ENCODE data around the gene RYR3.

RYR3 gene

DNA sequence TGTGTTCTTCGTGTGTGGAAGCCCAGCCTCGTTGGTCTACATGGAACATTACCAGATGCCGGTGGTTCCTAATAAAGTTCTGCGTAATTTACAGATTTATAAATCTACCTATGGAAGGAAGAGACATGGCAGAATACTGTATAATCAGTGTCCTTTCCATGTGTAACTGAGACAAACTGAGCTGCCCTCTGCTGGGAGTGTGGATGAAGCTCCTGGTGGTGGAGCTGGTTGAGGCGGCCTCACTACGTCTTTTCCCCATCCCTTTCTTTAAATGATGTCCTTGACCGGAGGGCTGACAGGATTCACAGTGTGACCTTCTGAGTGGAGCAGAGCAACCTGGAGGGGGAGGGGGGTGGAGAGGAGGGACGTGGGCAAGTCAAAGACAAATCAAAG, 390.5 kb downstream of the RYR3 start:
- Histone ChIP-seq H3K9ac (no peak overlapping the region), H3K4me2 (no peak overlapping the region; the same call in 1 of the 2 replicates), H3K27me3 (ENCODE audit: insufficient read depth, low read depth) (no peaks in the 10 kb centered on the region), H3K4me1 (ENCODE audit: low read depth, poor library complexity, severe bottlenecking) (no peaks in the 10 kb centered on the region), H3K27ac (no peak overlapping the region), H3K79me2 (ENCODE audit: insufficient read depth, low read depth) (no peaks in the 10 kb centered on the region), H3K4me3 (IDR thresholded peaks at IDR 0.05; ENCODE audit: insufficient read depth, low read depth, low read length) (no peak overlapping the region), H4K20me1 (ENCODE audit: insufficient read depth) (no peaks in the 10 kb centered on the region), H2AFZ (ENCODE audit: low read depth) (peak overlapping the region; percentile 60; the same call in 1 of the 2 replicates), H3K36me3 (ENCODE audit: insufficient read depth) (no peaks in the 10 kb centered on the region)
- TF ChIP-seq, protein P1, sequence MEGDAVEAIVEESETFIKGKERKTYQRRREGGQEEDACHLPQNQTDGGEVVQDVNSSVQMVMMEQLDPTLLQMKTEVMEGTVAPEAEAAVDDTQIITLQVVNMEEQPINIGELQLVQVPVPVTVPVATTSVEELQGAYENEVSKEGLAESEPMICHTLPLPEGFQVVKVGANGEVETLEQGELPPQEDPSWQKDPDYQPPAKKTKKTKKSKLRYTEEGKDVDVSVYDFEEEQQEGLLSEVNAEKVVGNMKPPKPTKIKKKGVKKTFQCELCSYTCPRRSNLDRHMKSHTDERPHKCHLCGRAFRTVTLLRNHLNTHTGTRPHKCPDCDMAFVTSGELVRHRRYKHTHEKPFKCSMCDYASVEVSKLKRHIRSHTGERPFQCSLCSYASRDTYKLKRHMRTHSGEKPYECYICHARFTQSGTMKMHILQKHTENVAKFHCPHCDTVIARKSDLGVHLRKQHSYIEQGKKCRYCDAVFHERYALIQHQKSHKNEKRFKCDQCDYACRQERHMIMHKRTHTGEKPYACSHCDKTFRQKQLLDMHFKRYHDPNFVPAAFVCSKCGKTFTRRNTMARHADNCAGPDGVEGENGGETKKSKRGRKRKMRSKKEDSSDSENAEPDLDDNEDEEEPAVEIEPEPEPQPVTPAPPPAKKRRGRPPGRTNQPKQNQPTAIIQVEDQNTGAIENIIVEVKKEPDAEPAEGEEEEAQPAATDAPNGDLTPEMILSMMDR (conservative IDR thresholded peaks at IDR 0.05; ENCODE audit: low read depth, low read length), result no peak

- Histone ChIP-seq H3K36me3 (ENCODE audit: insufficient read depth) (no peaks in the 10 kb centered on the region), H3K4me2 (no peak overlapping the region), H3K4me1 (ENCODE audit: low read depth, poor library complexity, severe bottlenecking) (no peaks in the 10 kb centered on the region), H3K27me3 (ENCODE audit: insufficient read depth, low read depth) (no peaks in the 10 kb centered on the region), H3K79me2 (ENCODE audit: insufficient read depth, low read depth) (no peaks in the 10 kb centered on the region), H3K9ac (no peak overlapping the region), H3K27ac (no peak overlapping the region), H3K4me3 (IDR thresholded peaks at IDR 0.05; ENCODE audit: insufficient read depth, low read depth, low read length) (no peak overlapping the region), H2AFZ (ENCODE audit: low read depth) (no peak overlapping the region), H4K20me1 (ENCODE audit: insufficient read depth) (no peaks in the 10 kb centered on the region)
- TF ChIP-seq, protein P1 (conservative IDR thresholded peaks at IDR 0.05; ENCODE audit: low read depth, low read length), result no peak
Observed at GRCh38 chr15:33706173-33706572, 395.4 kb downstream of the RYR3 start.

GRCh38 chr15:33710748-33711147, 400.0 kb downstream of the RYR3 start:
- H4K20me1 ChIP-seq (ENCODE audit: insufficient read depth), result no peaks in the 10 kb centered on the region
- H3K27ac ChIP-seq, result no peak overlapping the region
- TF ChIP-seq, protein P1 (conservative IDR thresholded peaks at IDR 0.05; ENCODE audit: low read depth, low read length), result no peak
- H2AFZ ChIP-seq (ENCODE audit: low read depth), result no peak overlapping the region
- no peaks in the 10 kb centered on the region for H3K36me3 ChIP-seq (ENCODE audit: insufficient read depth)
- no peaks in the 10 kb centered on the region for H3K79me2 ChIP-seq (ENCODE audit: insufficient read depth, low read depth)
- no peak overlapping the region for H3K9ac ChIP-seq
- H3K27me3 ChIP-seq (ENCODE audit: insufficient read depth, low read depth), result no peaks in the 10 kb centered on the region
- no peak overlapping the region for H3K4me3 ChIP-seq (IDR thresholded peaks at IDR 0.05; ENCODE audit: insufficient read depth, low read depth, low read length)
- no peaks in the 10 kb centered on the region for H3K4me1 ChIP-seq (ENCODE audit: low read depth, poor library complexity, severe bottlenecking)
- no peak overlapping the region for H3K4me2 ChIP-seq

DNA sequence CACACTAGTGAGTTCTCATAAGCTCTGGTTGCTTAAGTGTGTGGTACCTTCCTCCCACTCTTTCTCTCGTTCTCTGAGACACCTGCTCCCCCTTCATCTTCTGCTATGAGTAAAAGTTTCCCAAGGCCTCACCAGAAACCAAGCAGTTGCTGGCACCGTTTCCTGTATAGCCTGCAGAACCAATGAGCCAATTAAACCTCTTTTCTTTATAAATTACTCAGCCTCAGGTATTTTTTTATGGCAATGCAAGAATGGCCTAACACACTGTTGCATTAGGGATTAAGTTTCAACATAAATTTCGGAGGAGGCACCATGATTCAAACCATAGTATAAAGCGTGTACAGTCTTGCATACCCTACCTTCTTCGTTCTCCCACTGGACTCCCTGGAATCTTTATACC, 405.3 kb downstream of the RYR3 start:
- H3K4me2 ChIP-seq, result no peak overlapping the region
- TF ChIP-seq, protein P1 (conservative IDR thresholded peaks at IDR 0.05; ENCODE audit: low read depth, low read length), result no peak
- H3K9ac ChIP-seq, result no peak overlapping the region
- no peaks in the 10 kb centered on the region for H3K36me3 ChIP-seq (ENCODE audit: insufficient read depth)
- no peak overlapping the region for H3K27ac ChIP-seq
- no peak overlapping the region for H2AFZ ChIP-seq (ENCODE audit: low read depth)
- H3K27me3 ChIP-seq (ENCODE audit: insufficient read depth, low read depth), result no peaks in the 10 kb centered on the region
- no peak overlapping the region for H3K4me3 ChIP-seq (IDR thresholded peaks at IDR 0.05; ENCODE audit: insufficient read depth, low read depth, low read length)
- no peaks in the 10 kb centered on the region for H4K20me1 ChIP-seq (ENCODE audit: insufficient read depth)
- no peaks in the 10 kb centered on the region for H3K4me1 ChIP-seq (ENCODE audit: low read depth, poor library complexity, severe bottlenecking)
- H3K79me2 ChIP-seq (ENCODE audit: insufficient read depth, low read depth), result no peaks in the 10 kb centered on the region
